Bronchial epithelial cell (primary cell): ENCODE results near the gene SRSF2. TPM values are rescaled to one million over a fixed set of nuclear protein-coding genes. Genes with fewer than 3 reads are reported as not detected.
A peak's percentile ranks its signal among the peaks of the same experiment; 100 is the strongest.
"Not testable (repeated sequence)": the region's sequence is repeated elsewhere in the genome, so short reads cannot be mapped to it uniquely, and the experiment has no call there.

Source experiments
- DNase-seq: peaks from one replicate; pipeline ENCODE4 v3.0.0-alpha.2; 2010; ENCODE audit warnings: low read depth
- FAIRE-seq: peaks from 2 replicates; lab custom pipeline; 2011; peaks lifted over from hg19 to GRCh38; lab: Jason Lieb, UNC
- H3K27me3 ChIP-seq: 2 replicates; pipeline ENCODE4 v1.5.1; 2011; ENCODE audit warnings: low read length; ENCODE audit not compliant: control insufficient read depth, insufficient read depth
- H3K36me3 ChIP-seq: 2 replicates; pipeline ENCODE4 v1.5.1; 2011; ENCODE audit warnings: low read length; ENCODE audit not compliant: control insufficient read depth, insufficient read depth
- H3K4me3 ChIP-seq: 2 replicates; pipeline ENCODE4 v1.5.1; 2011; ENCODE audit warnings: mild to moderate bottlenecking, low read depth, low read length, control low read depth
- total RNA-seq: library from RNA; depleted of rRNA; stranded (reverse); fragments of >200 nt; gene quantifications from 2 replicates; pipeline ENCODE4 v1.2.1, GENCODE V29; 2014
- TF ChIP-seq, protein P1 (sequence below): IDR thresholded peaks from 2 replicates; pipeline ENCODE4 v1.5.1; 2011; ENCODE audit warnings: mild to moderate bottlenecking, moderate library complexity, low read length, control low read depth, inconsistent platforms; ENCODE audit not compliant: insufficient read depth, severe bottlenecking

The SRSF2 gene
- total RNA-seq, 1 donor from 2014 or later: 57.9 TPM

DNA sequence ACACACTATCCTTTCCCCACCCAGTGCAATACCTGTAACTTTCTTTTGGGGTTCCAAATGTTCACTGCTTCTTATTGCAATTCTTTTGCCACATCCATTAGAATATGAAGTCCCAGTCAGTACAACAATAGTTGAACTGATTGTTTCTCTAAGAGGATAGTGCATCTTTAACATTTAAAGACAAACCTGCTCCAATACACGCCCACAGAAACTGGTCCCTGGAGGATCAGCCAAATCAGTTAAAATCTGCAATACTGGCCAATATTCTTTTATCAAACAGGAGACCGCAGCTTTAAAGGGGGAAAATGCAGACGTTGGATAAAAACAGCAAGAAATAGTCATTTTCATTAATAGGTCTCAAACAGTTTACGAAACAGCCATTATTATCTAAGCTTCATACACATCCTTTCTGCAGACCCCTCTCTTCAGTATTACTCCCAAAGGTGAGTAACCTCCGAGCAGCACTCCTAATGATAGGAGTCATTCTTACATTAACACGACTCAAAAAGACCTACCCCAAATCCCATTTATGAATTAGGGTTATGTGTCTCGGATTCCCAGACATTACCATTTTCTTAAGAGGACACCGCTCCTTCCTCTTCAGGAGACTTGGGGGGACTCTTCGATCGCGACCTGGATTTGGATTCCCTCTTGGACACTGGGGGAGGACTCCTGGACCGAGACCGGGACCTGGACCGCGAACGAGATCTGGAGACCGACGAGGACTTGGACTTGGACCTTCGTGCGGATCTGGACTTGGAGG lies 1.4 kb downstream of the SRSF2 start:
- Histone ChIP-seq H3K27me3 (no peaks in the 10 kb centered on the region), H3K36me3 (peaks cover 9% of the 10 kb centered on the region), H3K4me3 (peak overlapping the region; percentile 100)
- TF ChIP-seq, protein P1, sequence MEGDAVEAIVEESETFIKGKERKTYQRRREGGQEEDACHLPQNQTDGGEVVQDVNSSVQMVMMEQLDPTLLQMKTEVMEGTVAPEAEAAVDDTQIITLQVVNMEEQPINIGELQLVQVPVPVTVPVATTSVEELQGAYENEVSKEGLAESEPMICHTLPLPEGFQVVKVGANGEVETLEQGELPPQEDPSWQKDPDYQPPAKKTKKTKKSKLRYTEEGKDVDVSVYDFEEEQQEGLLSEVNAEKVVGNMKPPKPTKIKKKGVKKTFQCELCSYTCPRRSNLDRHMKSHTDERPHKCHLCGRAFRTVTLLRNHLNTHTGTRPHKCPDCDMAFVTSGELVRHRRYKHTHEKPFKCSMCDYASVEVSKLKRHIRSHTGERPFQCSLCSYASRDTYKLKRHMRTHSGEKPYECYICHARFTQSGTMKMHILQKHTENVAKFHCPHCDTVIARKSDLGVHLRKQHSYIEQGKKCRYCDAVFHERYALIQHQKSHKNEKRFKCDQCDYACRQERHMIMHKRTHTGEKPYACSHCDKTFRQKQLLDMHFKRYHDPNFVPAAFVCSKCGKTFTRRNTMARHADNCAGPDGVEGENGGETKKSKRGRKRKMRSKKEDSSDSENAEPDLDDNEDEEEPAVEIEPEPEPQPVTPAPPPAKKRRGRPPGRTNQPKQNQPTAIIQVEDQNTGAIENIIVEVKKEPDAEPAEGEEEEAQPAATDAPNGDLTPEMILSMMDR: no peak
- DNase-seq (no peak), FAIRE-seq (no peak)

GRCh38 chr17:76735006-76735405 lies 2.1 kb downstream of the SRSF2 start:
- DNase-seq (peak; percentile 33), FAIRE-seq (no peak)
- no peaks in the 10 kb centered on the region for H3K27me3 ChIP-seq
- TF ChIP-seq, protein P1: no peak
- H3K36me3 ChIP-seq: peaks cover 9% of the 10 kb centered on the region
- peak overlapping the region; percentile 100 for H3K4me3 ChIP-seq

DNA sequence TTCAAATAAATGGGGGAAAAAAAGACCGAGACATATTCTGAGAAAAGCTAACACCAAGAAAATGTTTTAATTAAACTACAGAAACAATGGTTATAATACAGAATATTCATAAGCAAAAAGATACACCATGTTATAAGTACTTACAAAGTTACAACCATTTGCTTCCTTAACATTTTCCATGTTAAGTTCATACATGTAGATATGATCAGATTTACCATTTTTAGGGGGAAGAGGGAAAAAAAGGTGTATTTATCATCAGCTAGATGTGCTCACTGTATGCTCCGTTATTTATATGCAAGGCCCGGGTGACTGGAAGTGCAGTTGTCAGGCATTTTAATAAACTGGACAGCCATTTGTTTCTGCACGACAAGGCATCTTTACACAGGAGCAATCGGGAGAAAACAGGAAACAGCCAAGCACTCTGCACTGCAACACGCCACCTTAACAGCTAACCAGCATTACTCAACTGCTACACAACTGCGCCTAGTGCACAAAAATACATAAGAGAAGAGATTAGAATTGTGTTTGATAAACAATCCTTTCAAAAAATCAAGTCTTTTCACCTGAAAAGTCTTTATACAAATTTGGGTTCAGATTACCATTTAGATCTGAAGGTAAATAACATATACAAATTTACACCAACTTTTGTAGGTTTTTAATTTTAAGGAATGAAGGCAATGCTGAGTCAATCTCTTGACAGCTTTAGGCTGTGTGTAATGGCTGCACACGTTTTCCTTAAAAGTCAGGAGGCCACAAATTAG lies 2.9 kb downstream of the SRSF2 start:
- peak overlapping the region; percentile 100 for H3K4me3 ChIP-seq
- DNase-seq: peak; percentile 38
- TF ChIP-seq, protein P1: no peak
- H3K27me3 ChIP-seq: no peaks in the 10 kb centered on the region
- H3K36me3 ChIP-seq: peaks cover 9% of the 10 kb centered on the region
- no peak for FAIRE-seq

GRCh38 chr17:76733618-76733957 lies 3.5 kb downstream of the SRSF2 start:
- Histone ChIP-seq H3K36me3 (peaks cover 9% of the 10 kb centered on the region), H3K4me3 (no peak overlapping the region), H3K27me3 (no peaks in the 10 kb centered on the region)
- no peak for DNase-seq
- TF ChIP-seq, protein P1: no peak
- no peak for FAIRE-seq

DNA sequence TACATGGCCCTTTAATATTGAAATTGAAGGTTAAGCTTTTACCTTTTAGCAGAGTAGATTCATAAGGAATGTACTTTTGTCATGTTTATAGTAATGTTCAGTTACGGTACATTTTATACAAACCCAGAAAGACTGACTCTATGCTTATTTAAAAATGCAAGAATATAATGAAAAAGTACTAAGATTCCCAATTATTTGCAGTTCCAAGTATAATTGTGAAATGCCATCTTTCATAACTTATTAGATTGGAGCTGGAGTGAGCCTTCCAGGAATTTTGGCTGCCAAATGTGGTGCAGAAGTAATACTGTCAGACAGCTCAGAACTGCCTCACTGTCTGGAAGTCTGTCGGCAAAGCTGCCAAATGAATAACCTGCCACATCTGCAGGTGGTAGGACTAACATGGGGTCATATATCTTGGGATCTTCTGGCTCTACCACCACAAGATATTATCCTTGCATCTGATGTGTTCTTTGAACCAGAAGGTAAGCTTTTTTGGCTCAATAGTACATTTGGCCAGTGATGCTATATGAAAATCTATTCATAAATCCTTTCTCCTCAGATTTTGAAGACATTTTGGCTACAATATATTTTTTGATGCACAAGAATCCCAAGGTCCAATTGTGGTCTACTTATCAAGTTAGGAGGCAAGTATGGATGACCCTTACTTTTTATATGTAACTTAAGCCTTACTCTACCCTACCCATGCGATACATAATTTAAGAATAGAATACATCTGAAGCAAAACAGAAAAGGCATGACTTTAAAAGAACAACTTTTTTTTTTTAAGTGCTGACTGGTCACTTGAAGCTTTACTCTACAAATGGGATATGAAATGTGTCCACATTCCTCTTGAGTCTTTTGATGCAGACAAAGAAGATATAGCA lies 4.2 kb downstream of the SRSF2 start:
- no peak for DNase-seq
- FAIRE-seq: no peak
- H3K36me3 ChIP-seq: peaks cover 9% of the 10 kb centered on the region
- H3K4me3 ChIP-seq: no peak overlapping the region
- H3K27me3 ChIP-seq: no peaks in the 10 kb centered on the region
- TF ChIP-seq, protein P1: no peak

- DNase-seq, H3K27me3 ChIP-seq, FAIRE-seq, H3K36me3 ChIP-seq, H3K4me3 ChIP-seq: not testable (repeated sequence)
Observed at GRCh38 chr17:76731800-76732733, 5.1 kb downstream of the SRSF2 start.
